Hematopoietic multipotent progenitor cell treated with erythropoietin and hydrocortisone succinate and interleukin-3 and kit ligand, for 8 days (in vitro differentiated cells): Measurements from ENCODE around the gene GMEB1.
A peak's percentile ranks its signal among the peaks of the same experiment; 100 is the strongest.
"Not testable (repeated sequence)": the region's sequence is repeated elsewhere in the genome, so short reads cannot be mapped to it uniquely, and the experiment has no call there.

Experiments
- DNase-seq: peaks from one replicate; pipeline ENCODE4 v3.0.0-alpha.2; 2015

Gene GMEB1

DNA sequence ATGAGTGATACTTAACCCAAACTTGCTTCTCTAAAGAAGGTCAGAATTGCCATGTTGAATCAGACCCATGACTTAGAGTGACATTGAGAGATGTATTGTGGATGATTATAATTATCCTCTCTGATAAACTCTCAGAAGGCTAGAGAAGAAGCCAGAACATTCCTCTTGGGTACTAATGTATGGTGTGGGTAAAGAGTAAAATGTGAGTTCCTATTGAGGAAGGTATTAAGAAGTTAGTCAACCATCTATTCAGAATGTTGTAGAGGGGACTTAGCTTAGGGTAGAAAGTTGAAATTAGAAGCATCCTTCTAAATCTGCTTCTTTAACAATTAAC is 7.3 kb downstream of the GMEB1 start:
- no peak for DNase-seq

DNA sequence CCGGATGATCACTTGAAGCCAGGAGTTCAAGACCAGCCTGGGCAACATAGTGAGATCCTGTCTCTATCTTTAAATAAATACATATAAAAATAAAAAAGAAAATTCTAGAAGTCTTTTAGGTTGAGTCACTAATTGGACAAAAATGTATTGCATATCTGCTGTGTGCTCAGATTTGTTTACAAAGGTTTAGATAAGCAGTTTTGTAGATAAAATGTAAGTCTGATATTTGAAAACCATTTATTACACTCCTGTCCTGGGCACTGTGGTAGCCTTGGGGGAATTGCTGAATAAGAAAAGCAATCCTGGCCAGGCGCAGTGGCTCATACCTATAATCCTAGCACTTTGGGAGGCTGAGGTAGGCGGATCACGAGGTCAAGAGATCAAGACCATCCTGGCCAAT is 11.6 kb downstream of the GMEB1 start:
- no peak for DNase-seq

DNA sequence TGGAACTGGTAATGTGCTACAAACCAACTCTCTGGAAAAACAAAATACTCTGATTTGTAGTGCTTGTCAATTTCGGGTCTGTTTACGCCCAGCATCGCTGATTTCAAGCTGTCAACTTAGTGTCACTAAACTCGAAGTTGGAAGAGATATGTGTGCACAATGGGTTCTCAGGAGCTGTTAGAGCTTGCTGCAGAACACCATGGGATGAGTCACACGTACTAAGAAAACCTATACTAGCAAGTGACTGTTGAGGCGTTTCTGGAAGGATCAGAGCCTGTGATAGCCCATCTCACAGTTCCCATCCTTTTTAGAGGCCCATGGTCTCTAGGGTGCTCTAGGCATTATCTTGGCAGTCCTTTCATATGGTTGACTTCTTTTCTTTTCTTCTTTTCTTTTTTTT is 14.3 kb downstream of the GMEB1 start:
- DNase-seq, result no peak

DNA sequence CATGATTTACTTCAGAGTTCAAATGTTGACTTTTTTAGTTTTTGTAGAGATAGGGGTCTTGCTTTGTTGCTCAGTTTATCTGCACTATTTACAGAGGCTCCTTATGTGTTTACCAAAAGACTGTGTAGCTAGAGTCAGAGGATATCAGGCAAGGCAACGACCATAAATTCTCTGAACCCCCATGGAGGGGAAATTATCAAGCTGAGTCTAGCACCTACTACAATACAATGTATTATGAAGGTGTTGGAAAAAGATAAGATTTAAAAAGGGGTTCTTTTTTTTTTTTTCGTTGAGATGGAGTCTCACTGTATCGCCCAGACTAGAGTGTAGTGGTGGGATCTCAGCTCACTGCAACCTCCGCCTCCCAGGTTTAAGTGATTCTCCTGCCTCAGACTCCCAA is 16.4 kb downstream of the GMEB1 start:
- DNase-seq, result peak; percentile 20

DNA sequence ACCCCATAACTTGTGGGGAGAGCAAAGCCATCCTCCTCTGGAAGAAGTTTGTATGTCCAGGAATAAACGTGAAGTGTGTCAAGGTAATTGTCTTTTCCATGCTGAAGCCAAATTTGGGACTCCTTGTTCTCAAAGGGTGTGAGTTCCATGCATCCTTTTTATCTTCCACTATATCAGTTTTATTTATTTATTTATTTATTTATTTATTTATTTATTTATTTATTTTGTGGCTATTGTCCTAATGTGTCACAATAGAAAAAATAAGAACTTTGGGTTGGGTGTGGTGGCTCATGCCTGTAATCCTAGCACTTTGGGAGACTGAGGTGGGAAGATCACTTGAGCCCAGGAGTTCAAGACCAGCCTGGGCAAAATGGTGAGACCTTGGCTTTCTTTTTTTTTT is 23.0 kb downstream of the GMEB1 start:
- not testable (repeated sequence) for DNase-seq

DNA sequence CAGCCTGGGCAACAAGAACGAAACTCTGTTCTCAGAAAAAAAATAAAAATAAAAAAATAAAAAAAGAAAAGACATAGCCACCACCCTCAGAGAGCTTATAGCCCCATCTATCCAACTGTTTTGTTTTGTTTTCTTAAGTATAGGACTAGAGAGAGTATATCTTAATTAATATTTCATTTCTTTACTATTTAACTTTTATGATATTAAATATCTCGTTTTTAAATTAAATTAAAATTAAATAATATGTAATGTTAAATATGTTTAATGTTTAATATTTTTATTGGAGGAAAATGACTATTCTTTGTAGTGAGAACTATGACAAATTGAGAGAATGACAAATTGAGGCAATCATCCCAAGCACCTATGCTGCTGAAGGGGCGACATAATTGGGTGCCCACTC is 35.0 kb downstream of the GMEB1 start:
- DNase-seq, result no peak

DNA sequence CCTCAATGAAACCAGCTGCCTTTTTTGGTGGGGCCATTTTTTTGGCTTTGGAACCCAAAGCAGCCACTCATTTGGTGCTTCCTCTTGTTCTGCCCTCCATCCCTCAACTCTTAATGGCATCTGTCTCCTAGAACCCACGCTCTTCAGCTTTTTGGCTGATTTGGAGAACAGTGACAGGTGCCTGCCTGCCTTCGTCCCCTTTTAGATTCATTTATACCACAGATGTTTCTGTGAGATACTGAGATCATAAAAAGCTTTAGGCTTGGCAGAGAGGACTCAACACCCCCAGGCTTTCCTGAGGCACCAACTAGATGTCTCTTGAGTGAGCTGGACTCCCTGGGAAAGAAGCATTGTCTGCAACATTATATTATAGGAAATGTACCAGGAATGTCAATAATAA is 47.8 kb downstream of the GMEB1 start:
- no peak for DNase-seq

DNA sequence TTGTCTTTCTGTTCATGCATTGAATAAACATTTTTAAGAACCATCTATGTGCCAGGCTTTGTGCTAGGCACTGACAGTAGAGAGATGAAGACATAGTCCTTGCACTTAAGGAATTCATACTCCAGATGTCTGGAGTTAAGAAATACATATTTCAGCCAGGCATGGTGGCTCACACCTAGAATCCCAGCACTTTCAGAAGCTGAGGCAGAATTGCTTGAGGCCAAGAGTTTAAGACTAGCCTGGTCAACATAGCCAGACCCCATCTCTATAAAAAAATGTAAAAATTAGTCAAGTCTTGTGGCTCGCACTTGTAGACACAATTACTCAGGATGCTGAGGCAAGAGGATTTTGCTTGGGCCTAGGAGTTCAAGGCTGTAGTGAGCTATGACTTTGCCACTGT is 49.6 kb downstream of the GMEB1 start:
- DNase-seq, result no peak

DNA sequence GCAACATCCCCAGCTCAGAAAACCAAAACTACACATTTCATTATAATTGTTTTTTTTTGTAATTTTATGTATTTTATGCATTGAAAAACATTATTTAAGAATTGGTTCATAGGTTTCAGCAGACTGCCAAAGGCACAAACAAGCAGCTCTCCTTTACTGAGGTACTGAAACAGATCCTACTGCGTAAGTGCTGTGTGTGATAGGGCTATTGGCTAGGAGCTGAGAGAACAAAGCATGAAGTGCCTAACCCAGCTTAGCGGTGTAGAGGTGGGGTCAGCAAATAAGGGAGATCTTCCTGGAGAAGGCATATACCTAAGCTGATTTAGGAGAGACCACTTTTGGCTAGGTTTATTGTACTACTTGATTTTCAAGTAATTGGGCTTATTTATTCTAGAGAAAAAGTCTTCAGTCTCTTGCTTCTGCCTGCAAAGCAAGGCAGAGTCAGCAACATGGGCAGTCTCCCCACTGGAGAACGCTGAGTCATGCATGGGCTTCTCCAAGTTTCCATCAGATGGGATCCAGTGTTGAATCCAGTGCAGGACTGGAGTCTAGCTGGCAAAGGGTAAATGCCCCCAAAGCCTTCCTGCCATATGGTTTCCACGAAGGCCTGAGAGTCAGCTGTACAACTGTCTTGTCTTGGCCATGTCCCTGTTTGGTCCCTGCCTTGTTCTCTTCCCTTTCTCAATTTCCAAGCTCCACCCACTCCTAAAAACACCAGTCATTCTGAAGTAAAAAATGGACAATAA is 50.2 kb downstream of the GMEB1 start:
- peak; percentile 24 for DNase-seq

DNA sequence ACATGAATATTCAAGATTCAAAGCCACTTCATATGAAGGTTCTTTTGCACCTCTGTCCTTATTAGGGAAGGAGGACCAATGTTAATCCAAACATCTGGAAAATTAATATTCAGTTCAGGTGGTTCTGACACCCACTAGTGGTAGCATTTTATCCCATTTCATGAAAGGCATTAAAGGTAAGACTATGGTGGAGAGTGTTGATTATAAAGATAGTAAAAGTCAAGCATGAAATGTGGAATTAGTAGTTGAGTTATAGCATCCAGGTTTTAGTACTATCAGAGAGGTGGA is 50.7 kb downstream of the GMEB1 start:
- no peak for DNase-seq

DNA sequence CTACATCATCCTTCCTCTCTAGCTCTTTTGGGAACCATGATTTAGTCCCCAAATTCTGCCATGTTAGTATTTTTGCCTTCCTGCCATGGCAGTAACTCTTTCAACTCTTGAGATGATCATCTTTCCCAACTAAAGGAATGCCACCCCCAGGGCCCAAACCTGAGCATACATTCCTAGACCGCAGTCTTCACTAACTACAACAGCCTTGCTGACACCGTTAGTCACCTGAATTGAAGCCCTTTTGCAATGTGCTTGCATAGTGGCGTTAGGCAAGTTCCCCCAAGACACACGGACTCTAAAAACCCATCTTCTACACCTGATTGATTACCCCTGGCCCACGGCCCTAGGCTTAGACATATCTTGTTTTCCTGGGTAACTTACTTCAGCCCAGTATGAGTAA is 51.8 kb downstream of the GMEB1 start:
- DNase-seq, result no peak

DNA sequence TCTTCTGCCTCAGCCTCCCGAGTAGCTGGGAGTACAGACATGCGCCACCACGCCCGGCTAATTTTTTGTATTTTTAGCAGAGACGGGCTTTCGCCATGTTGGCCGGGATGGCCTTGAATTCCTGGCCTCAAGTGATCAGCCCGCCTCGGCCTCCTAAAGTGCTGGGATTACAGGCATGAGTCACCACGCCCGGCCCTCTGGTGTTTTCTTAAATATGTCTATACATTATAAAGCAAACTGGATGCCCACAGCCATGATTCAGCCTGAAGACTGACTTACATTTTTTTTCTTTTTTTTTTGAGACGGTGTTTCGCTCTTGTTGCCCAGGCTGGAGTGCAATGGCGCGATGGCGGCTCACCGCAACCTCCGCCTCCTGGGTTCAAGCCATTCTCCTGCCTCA is 53.3 kb downstream of the GMEB1 start:
- not testable (repeated sequence) for DNase-seq

DNA sequence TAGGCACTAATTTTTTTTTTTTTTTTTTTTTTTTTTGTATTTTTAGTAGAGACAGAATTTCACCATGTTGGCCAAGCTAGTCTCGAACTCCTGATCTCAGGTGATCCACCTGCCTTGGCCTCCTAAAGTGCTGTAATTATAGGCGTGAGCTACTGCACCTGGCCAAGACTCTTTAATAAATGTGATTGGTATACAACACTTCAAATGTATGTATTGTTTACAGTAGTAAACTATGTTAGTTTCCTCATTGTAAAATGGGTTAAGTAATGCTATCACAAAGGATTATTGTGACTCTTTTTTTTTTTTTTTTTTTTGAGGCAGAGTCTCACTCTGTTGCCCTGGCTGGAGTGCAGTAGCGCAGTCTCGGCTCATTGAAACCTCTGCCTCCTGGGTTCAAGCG is 56.8 kb downstream of the GMEB1 start:
- DNase-seq, result not testable (repeated sequence)

DNA sequence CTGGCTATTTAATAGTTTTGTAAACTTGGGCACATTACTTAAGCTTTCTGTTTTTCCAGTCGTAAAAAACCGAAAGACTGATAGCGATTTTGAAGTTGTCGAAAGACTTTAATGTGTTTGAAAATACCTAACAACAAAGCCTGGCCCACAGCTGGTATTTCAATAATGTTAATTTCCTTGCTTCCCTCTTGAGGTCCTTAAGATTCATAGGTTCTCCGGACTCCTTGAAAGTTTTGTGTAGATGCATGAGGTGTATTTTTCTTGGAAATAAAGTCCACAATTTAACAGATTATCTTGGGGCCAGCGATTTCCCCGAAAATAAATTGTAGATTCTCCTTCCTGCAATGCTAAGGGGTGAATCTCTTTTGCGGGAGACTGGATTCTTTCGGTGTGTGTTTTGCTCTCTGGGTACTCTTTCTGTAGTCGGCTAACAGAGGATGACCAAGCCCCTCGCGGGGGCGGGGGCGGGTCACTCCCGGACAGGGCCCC is 67.4 kb downstream of the GMEB1 start:
- peak; percentile 42 for DNase-seq

DNA sequence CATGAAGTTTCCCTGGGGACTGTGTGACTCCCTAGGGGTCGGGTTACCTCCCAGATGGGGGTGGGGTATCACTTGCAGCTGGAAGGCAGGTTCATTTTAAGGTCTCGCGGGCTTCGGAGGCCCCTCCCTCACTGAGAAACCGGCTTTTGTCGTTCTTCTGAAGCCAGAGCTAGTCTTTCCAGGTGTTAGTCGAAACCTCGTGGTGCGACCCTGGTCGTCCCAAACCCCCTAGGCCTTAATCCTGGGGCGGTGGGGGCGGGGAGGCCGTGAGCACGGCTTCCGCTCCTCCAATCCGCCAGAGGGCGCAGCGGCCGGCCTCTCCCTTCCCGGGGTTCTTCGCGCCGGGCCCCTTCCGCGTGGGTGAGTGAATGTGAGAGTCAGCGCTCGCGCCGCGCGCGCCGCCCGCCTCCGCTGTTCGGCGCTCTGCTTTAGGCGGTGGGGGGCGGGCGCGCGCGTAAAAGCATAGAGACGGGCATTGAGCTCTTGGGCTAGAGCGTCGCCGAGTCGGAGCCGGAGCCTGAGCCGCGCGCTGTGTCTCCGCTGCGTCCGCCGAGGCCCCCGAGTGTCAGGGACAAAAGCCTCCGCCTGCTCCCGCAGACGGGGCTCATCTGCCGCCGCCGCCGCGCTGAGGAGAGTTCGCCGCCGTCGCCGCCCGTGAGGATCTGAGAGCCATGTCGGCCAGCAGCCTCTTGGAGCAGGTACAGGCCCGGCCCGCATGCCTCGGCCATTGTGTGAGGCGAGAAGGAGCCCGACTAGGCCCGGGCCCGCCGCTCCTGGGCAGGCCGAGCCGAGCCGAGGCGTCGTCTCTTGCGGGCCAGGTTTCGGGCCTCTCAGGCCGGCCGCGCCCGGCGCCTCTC is 68.1 kb downstream of the GMEB1 start, which contains the start of gene YTHDF2:
TSS of gene YTHDF2 (plus strand) at position 491 of the 857 bp plus-strand sequence. CDS start at position 672, 181 bp downstream.
- DNase-seq, result peak; percentile 97

DNA sequence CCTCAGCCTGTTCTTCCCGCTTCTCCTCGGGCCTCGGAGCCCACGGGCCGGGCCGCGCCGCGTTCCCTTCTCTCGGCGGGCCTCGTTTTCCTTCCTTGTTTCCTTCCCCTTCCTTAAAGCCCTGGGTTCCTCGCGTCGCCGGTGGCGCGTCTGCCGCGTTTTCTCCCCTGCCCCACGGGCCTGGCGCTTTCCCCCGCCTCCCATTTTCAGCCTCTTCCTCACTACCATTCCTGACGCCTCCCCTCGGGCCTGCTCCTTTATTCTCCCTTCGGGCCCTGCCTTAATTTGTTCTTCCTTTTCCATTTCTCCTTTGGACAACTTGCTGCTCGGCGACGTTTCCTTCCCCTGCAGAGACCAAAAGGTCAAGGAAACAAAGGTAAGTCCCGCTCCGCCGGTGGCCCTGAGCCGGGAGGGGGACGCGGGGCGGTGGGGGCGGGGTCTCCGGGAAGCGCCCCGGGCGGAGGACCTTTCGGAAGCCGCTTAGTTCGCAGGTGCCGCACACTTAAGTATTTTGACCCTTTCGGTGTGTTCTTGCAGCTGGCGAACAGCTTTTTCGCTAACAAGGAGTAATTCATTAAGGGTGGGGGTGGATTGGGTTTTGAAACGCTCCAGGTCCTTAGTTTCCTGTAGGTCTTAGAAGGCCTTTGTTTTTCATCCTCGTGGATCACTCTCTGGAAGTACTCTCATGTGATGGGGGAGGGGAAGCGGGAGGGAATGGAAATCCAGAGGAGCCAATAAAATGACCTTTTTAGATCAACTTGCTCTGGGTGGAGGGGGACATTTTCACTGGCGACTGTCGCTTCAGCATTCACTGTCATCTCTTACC is 68.9 kb downstream of the GMEB1 start:
- DNase-seq, result peak; percentile 39

DNA sequence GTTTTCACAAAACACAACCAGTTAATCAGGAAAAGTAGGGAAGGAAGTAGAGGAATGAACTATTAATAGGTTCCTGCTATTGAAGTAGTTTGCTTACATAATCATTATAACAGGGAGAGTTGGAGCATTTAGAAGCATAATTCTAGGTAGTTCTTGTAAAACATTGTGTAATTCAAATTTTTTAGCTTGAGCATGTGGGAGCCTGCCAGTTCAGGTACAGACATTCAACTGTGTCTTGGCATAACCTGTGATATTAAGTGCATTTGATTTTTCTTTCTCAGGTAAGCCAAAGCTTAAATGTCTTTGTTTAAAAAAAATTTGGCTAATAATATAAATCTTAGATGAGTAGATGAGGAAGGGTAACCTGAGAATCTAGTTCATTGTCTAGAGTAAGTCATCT is 71.5 kb downstream of the GMEB1 start:
- no peak for DNase-seq

DNA sequence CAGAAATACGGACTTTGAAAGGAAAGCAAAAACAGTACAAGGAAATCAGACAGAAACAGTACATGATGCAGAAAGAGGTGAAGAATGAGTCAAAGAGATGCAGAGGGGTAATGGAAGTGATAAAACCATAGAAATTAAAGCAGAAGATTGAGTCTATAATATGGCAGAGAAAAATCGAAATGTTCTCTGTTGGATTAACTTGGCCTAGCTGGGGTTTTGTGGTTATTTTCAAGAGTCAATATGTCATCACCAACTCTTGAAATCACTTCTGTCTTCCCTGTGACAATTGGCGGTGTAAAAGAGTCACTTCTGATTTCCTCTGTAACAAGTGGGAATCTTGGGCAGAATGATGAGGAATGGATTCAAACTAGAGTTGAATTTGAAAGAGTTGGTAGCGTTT is 75.6 kb downstream of the GMEB1 start:
- no peak for DNase-seq

DNA sequence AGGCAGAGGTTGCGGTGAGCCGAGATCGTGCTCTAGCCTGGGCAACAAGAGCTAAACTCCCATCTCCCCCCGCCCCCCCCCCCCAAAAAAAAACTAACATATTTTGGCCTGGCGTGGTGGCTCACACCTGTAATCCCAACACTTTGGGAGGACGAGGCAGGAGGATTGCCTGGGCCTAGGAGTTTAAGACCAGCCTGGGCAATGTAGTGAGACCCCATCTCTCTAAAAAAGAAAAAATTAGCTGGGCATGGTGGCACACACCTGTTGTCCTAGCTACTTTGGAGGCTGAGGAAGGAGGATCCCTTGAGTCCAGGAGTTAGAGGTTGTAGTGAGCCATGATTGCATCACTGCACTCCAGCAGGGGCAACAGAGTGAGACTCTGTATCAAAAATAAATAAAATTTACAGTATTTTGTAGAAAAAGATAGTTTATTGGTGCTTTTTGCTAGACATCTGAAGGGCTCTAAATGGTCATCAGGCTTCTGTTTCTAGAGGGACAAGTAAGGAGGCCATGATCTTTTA is 77.1 kb downstream of the GMEB1 start:
- DNase-seq, result no peak

DNA sequence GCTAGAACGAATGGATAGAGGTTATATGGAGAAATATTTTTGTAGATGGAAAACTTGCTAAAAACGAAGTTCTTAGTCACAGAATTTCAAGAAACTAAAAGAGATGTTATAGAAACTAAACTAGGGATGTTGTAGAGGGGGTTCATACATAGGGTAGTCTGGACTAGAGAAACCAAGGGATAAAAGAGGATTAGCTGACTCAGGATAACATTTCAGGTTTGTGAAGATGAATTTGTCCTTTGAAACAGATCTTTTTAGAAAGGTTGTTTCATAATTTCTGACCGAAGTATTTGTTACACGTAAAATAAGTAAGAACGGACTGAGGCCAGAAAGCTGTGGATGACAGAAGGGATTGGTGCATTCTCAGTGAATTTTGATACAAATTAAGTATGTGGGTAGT is 81.7 kb downstream of the GMEB1 start:
- no peak for DNase-seq

DNA sequence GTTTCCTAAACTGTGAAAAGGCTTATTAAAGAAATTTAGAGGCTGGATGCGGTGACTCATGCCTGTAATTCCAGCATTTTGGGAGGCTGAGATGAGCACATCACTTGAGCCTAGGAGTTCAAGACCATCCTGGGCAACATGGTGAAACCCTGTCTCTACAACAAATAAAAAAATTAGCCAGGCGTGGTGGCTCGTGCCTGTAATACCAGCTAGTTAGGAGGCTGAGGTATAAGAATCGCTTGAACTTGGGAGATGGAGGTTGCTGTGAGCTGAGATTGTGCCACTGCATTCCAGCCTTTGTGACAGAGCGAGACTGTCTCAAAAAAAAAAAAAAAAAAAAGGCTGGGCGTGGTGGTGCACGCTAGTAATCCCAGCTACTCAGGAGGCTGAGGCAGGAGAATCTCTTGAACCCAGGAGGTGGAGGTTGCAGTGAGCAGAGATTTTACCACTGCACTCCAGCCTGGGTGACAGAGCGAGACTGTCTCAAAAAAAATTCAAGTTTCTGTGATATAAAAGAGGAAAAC is 82.2 kb downstream of the GMEB1 start:
- DNase-seq, result not testable (repeated sequence)

DNA sequence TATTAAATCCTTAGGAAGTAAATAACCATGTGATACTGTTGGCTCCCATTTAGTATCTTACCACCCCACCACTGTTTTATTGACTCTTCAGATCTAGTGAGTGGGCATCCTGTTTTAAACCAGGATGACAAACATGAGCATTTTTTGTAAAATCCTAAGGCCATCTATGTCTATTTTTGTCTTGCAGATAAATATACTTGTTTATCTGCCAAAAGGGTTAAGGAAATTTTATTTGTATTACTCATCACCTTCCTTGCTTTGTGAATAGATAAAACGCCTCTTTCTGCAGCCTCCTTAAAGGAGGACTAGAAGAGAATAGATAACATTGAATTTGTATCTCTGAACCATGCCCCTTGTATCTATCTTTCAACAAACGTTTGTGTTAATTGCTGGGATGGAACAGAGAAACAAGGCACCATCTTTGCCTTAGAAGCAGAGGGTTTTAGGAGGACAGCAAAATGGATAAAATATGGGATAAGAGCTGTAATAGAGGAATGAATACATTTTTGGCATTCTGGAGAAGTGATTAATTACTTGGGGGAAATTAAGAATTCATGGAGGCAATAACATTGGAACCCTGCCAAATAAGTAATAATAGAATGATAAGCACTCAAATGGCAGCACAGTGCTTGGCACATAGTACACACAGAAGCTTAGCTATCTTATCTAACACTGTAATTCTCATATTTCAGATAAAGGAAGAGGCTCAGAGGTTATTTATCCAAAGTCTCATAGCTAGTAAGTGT is 82.9 kb downstream of the GMEB1 start:
- peak; percentile 76 for DNase-seq
